B cell (primary cell): ENCODE results near the gene PAM. TPM values are rescaled to one million over a fixed set of nuclear protein-coding genes. Genes with fewer than 3 reads are reported as not detected.

Source experiments
- ATAC-seq: fragments of 200-7000 bp; cut with Tn5 transposase; one replicate; pipeline ENCODE4 v1.10.0; 2021; ENCODE audit warnings: low read depth, mild to moderate bottlenecking, moderate number of reproducible peaks, moderate library complexity
- CTCF ChIA-PET: fragments of 350-600 bp; sonication (Branson Sonifier 250); formaldehyde crosslinking; loops from one replicate; lab custom pipeline; 2021; ENCODE audit warnings: antibody characterized with exemption, inconsistent platforms; lab: Charles Lee
- POLR2A ChIA-PET: fragments of 350-600 bp; sonication (Branson Sonifier 250); formaldehyde crosslinking; loops from one replicate; lab custom pipeline; 2021; ENCODE audit warnings: antibody characterized with exemption; lab: Charles Lee
- DNase-seq: peaks from one replicate; pipeline ENCODE4 v3.0.0; 2013
- H2AFZ ChIP-seq: 2 replicates; pipeline ENCODE4 v1.6.1; 2012; ENCODE audit warnings: mild to moderate bottlenecking, low read depth, low read length; ENCODE audit not compliant: insufficient read depth, poor library complexity, severe bottlenecking
- H3K27ac ChIP-seq, 2 donors: 1 replicate in 1 of 2; 2 replicates in 1 of 2; pipeline ENCODE4 v1.5.1; 2012 to 2013; ENCODE audit warnings: low read length in 2 of 2, mild to moderate bottlenecking in 2 of 2, moderate library complexity in 1 of 2
- H3K27me3 ChIP-seq, 4 experiments: fragments of 200-600 bp in 1 of 4; sonication (generic) in 1 of 4; replicated peaks in 1 of 4; 1 replicate in 2 of 4; 2 replicates in 2 of 4; pipeline versions ENCODE4 v1.6.1 to v1.7.0; 2013 to 2016; ENCODE audit warnings: low read length in 3 of 4, mild to moderate bottlenecking in 2 of 4, mixed read lengths in 1 of 4, moderate library complexity in 1 of 4; ENCODE audit not compliant: insufficient read depth in 4 of 4, control insufficient read depth in 3 of 4; ENCODE audit errors: control extremely low read depth in 1 of 4
- H3K36me3 ChIP-seq, 2 experiments: replicated peaks in 1 of 2; 1 replicate in 1 of 2; 2 replicates in 1 of 2; pipeline versions ENCODE4 v1.6.1 to v1.7.1; 2013; ENCODE audit warnings: low read length in 1 of 2; ENCODE audit not compliant: insufficient read depth in 2 of 2, control insufficient read depth in 1 of 2; ENCODE audit errors: control extremely low read depth in 1 of 2, extremely low read depth in 1 of 2
- H3K4me1 ChIP-seq, 2 donors: fragments of 200-600 bp in 1 of 2; sonication (generic) in 1 of 2; 1 replicate in 1 of 2; 2 replicates in 1 of 2; pipeline versions ENCODE4 v1.5.1 to v1.6.1; 2013 to 2017; ENCODE audit warnings: low read length in 2 of 2; ENCODE audit not compliant: control insufficient read depth in 2 of 2, insufficient read depth in 2 of 2
- H3K4me2 ChIP-seq: replicated peaks from 2 replicates; pipeline ENCODE3; 2012; ENCODE audit warnings: mild to moderate bottlenecking, low read depth, low read length; ENCODE audit not compliant: poor library complexity, severe bottlenecking
- H3K4me3 ChIP-seq, 5 experiments: fragments of 200-600 bp in 1 of 5; sonication (generic) in 1 of 5; 1 replicate in 3 of 5; 2 replicates in 2 of 5; pipeline versions ENCODE4 v1.5.1 to v1.7.0; 2011 to 2016; ENCODE audit warnings: low read length in 4 of 5, mild to moderate bottlenecking in 4 of 5, low read depth in 2 of 5, control low read depth in 1 of 5, moderate library complexity in 1 of 5; ENCODE audit not compliant: insufficient read depth in 1 of 5; ENCODE audit errors: control extremely low read depth in 1 of 5, extremely low read depth in 1 of 5
- H3K79me2 ChIP-seq: fragments of 200-600 bp; sonication (generic); one replicate; pipeline ENCODE4 v1.6.0; 2016; ENCODE audit warnings: low read length; ENCODE audit not compliant: control insufficient read depth, insufficient read depth
- H3K9ac ChIP-seq: fragments of 200-600 bp; sonication (generic); 2 replicates; pipeline ENCODE4 v1.6.1; 2017; ENCODE audit warnings: mild to moderate bottlenecking, low read length, moderate library complexity
- H3K9me3 ChIP-seq, 3 donors: one replicate each; pipeline versions ENCODE4 v1.6.1 to v1.7.1; 2013; ENCODE audit warnings: low read length in 2 of 3; ENCODE audit not compliant: control insufficient read depth in 2 of 3, insufficient read depth in 1 of 3; ENCODE audit errors: control extremely low read depth in 1 of 3
- H4K20me1 ChIP-seq: 2 replicates; pipeline ENCODE4 v1.6.0; 2012; ENCODE audit warnings: mild to moderate bottlenecking, low read length; ENCODE audit not compliant: insufficient read depth, control insufficient read depth, poor library complexity, severe bottlenecking
- H3K27ac Mint-ChIP-seq: one replicate; pipeline ENCODE4 v1.8.0; 2021; ENCODE audit warnings: mixed read lengths
- H3K27me3 Mint-ChIP-seq: one replicate; pipeline ENCODE4 v1.8.0; 2021; ENCODE audit warnings: mixed read lengths
- H3K4me1 Mint-ChIP-seq: one replicate; pipeline ENCODE4 v1.8.0; 2021; ENCODE audit warnings: mixed read lengths
- H3K4me3 Mint-ChIP-seq: one replicate; pipeline ENCODE4 v1.8.0; 2021; ENCODE audit warnings: mixed read lengths
- H3K9me3 Mint-ChIP-seq: one replicate; pipeline ENCODE4 v1.8.0; 2022; ENCODE audit warnings: mixed read lengths; ENCODE audit not compliant: insufficient read depth
- CTCF ChIP-seq: fragments of 200-600 bp; IDR thresholded peaks from one replicate; pipeline ENCODE4 v1.8.0; 2022; ENCODE audit warnings: antibody characterized with exemption, mild to moderate bottlenecking
- EZH2 ChIP-seq: IDR thresholded peaks from 2 replicates; pipeline ENCODE4 v1.6.1; 2012; ENCODE audit warnings: borderline replicate concordance, low read depth, mild to moderate bottlenecking, moderate library complexity, low read length; ENCODE audit not compliant: insufficient read depth, poor library complexity, severe bottlenecking
- WGBS: methylation state at CpG from one replicate; pipeline ENCODE4 v1.1.5; 2013; ENCODE audit warnings: missing lambda C conversion rate; ENCODE audit not compliant: insufficient coverage; 5-methylcytosine and 5-hydroxymethylcytosine counted together
- intact Hi-C: fragments of 100-400 bp; cut with micrococcal nuclease; formaldehyde crosslinking; loops from one replicate; pipeline ENCODE4 v1.10.0; 2022
- polyA plus RNA-seq: library from polyadenylated mRNA; depleted of rRNA; stranded (reverse); fragments of >200 nt; gene quantifications from 2 replicates; pipeline ENCODE4 v1.2.3, GENCODE V29; 2012
- total RNA-seq, 2 donors: library from RNA; stranded (reverse); fragments of 120-200 nt in 1 of 2; gene quantifications; 1 replicate in 1 of 2; 2 replicates in 1 of 2; pipeline versions ENCODE4 v1.2.3 to v1.2.4, GENCODE V29; 2013 to 2022

Gene PAM
- total and polyA plus RNA-seq, 2 donors (not counting 1 experiment from before 2014, with no cell fraction given): 1.00 to 34.8 TPM

- Mint-ChIP-seq H3K4me1 (no peaks in the 10 kb centered on the region), H3K27me3 (no peaks in the 10 kb centered on the region), H3K27ac (no peak overlapping the region), H3K9me3 (peaks cover 3% of the 10 kb centered on the region), H3K4me3 (no peak overlapping the region)
- Histone ChIP-seq H3K27me3 (no peaks in the 10 kb centered on the region), H3K79me2 (no peaks in the 10 kb centered on the region), H3K4me1 (no peaks in the 10 kb centered on the region), H2AFZ (no peak overlapping the region), H4K20me1 (no peaks in the 10 kb centered on the region), H3K9ac (no peak overlapping the region), H3K36me3 (no peaks in the 10 kb centered on the region), H3K27ac (no peak overlapping the region), H3K4me2 (no peak overlapping the region), H3K4me3 (no peak overlapping the region), H3K9me3 (peaks cover 0 to 13% (median 9%) of the 10 kb centered on the region in 3 donors)
- ChIA-PET CTCF (no interaction called here), POLR2A (no interaction called here)
- ATAC-seq (no peak), DNase-seq (no peak)
- WGBS: 90% methylated on average over 3 of the region's 3 CpGs
- no peak for TF ChIP-seq EZH2
- TF ChIP-seq CTCF: no peak
- intact Hi-C loops: no loop called here
Observed at GRCh38 chr5:102981957-102982635, 227.0 kb downstream of the PAM start.

GRCh38 chr5:102986074-102986473 is 231.0 kb downstream of the PAM start:
- no peak for DNase-seq
- Histone ChIP-seq H4K20me1 (no peaks in the 10 kb centered on the region), H3K4me3 (no peak overlapping the region), H3K27ac (no peak overlapping the region), H3K9me3 (peaks cover 0 to 13% (median 9%) of the 10 kb centered on the region in 3 donors), H3K36me3 (no peaks in the 10 kb centered on the region), H3K4me2 (no peak overlapping the region), H3K4me1 (no peaks in the 10 kb centered on the region), H3K9ac (no peak overlapping the region), H3K79me2 (no peaks in the 10 kb centered on the region), H3K27me3 (no peaks in the 10 kb centered on the region), H2AFZ (no peak overlapping the region)
- intact Hi-C loops: no loop called here
- ATAC-seq: no peak
- TF ChIP-seq CTCF (no peak), EZH2 (no peak)
- WGBS: no CpG with 5 or more reads among the region's 3 CpGs
- Mint-ChIP-seq H3K27ac (no peak overlapping the region), H3K4me3 (no peak overlapping the region), H3K27me3 (no peaks in the 10 kb centered on the region), H3K9me3 (peaks cover 5% of the 10 kb centered on the region), H3K4me1 (no peaks in the 10 kb centered on the region)
- ChIA-PET POLR2A (no interaction called here), CTCF (no interaction called here)
